Uterus (tissue), 2 donors: ENCODE data around the gene RAB11A.

ENCODE experiments used
- POLR2A ChIP-seq, 2 donors: fragments of 450-650 bp; IDR thresholded peaks; one replicate each; pipeline ENCODE4 v1.6.1; 2016; ENCODE audit warnings: antibody characterized with exemption in 2 of 2, mild to moderate bottlenecking in 1 of 2, moderate library complexity in 1 of 2
- TF ChIP-seq, protein P1 (sequence below), 4 experiments: fragments of 200-600 bp in 2 of 4; fragments of 450-650 bp in 2 of 4; sonication (generic) in 2 of 4; IDR thresholded peaks; one replicate each; pipeline ENCODE4 v1.5.1; 2016 to 2019; ENCODE audit warnings: antibody characterized with exemption in 4 of 4, mild to moderate bottlenecking in 2 of 4, moderate library complexity in 1 of 4

DNA sequence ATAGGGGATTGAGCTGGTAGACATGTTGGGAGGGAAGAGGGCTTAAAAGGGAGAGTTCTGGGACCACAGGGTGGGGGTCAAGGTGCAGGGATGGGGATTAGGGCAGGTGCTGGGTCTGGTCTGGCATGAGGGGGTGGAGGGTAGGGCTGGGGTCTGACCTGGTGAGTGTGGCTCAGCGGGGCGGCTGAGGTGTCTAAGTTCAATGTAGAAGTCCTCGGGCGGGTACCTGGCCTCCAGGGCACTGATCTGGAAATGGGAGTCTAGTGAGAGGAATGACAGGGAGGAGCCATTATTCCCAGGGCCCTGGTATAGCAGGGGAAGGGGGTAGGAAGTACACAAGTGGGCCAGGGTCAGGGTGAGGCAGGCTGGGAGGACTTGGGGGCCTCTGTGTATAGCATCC, 39.6 kb downstream of the RAB11A start:
- TF ChIP-seq, protein P1, sequence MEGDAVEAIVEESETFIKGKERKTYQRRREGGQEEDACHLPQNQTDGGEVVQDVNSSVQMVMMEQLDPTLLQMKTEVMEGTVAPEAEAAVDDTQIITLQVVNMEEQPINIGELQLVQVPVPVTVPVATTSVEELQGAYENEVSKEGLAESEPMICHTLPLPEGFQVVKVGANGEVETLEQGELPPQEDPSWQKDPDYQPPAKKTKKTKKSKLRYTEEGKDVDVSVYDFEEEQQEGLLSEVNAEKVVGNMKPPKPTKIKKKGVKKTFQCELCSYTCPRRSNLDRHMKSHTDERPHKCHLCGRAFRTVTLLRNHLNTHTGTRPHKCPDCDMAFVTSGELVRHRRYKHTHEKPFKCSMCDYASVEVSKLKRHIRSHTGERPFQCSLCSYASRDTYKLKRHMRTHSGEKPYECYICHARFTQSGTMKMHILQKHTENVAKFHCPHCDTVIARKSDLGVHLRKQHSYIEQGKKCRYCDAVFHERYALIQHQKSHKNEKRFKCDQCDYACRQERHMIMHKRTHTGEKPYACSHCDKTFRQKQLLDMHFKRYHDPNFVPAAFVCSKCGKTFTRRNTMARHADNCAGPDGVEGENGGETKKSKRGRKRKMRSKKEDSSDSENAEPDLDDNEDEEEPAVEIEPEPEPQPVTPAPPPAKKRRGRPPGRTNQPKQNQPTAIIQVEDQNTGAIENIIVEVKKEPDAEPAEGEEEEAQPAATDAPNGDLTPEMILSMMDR (IDR thresholded peaks at IDR 0.05): no peak
- no peak for TF ChIP-seq POLR2A (IDR thresholded peaks at IDR 0.05)
